Thyroid gland (tissue), 4 donors: ENCODE results near the gene HIVEP3.

Experiments
- CTCF ChIP-seq, 6 experiments: fragments of 200-600 bp in 3 of 6; fragments of 450-650 bp in 3 of 6; sonication (generic) in 3 of 6; IDR thresholded peaks; one replicate each; pipeline ENCODE4 v1.5.1; 2016 to 2019; ENCODE audit warnings: antibody characterized with exemption in 6 of 6, mild to moderate bottlenecking in 2 of 6, inconsistent platforms in 1 of 6, moderate library complexity in 1 of 6
- POLR2A ChIP-seq, 2 donors: fragments of 450-650 bp; IDR thresholded peaks; one replicate each; pipeline ENCODE4 v1.6.1; 2017; ENCODE audit warnings: antibody characterized with exemption in 2 of 2, mild to moderate bottlenecking in 2 of 2, moderate library complexity in 1 of 2

- no peak for TF ChIP-seq CTCF (IDR thresholded peaks at IDR 0.05)
- no peak for TF ChIP-seq POLR2A (IDR thresholded peaks at IDR 0.05)
These were observed 424.9 kb downstream of the HIVEP3 start for GRCh38 chr1:41493626-41494350.
